ENCODE data around the gene ARID4B.
"Not testable (repeated sequence)": the region's sequence is repeated elsewhere in the genome, so short reads cannot be mapped to it uniquely, and the experiment has no call there.

ARID4B gene

DNA sequence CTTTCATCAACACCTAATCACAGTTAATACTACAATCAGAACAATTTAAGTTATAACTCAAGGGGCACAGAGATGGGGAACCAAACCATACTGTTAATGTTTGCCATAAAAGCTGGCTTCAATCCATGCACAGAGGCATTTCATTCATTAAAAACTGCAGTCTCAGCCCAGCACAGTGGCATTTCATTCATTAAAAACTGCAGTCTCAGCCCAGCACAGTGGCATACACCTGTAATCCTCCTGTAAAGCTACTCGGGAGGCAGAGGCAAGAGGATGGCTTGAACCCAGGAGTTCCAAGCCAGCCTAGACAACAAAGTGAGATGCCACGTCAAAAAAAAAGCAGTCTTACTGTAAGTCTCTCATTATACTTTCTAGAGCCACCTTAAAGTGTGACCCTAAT, 29.2 kb downstream of the ARID4B start:
- no peak for DNase-seq (ENCODE audit: low read depth, low spot score)

DNA sequence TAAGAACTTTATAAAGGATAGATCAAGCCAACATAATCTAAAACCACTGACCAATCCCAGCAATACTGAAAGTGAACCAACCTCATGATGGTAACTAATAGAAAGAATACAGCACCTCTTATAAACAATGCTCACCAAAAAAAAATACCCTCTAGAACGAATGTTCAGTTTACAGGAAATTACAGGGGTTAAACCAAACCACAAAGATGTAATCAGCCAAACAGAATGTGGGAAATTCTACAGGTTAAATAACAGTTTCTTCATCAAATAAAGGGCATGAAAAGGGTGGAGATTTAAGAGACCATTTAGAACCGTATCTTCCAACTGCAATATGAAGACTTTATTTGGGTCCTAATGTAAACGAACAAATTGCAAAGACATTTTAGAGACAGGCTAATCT, 30.4 kb downstream of the ARID4B start:
- DNase-seq (ENCODE audit: low read depth, low spot score) = no peak

DNA sequence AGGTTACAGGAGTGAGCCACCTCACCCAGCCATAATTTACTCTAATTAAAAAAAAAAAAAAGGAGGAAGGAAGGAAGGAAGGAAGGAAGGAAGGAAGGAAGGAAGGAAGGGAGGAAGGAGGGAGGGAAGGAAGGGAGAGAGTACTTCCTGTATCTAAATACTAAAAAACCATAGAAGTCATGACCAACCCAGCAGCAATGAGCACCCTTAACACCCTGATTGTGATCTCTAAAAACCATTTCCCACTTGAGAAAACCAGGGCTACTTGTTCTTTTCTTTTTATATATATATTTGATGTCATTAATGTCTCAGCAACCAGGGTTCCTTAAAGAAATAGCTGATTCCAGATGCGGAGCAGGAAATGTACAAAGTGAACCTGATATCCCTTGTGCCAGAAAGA, 31.2 kb downstream of the ARID4B start:
- no peak for DNase-seq (ENCODE audit: low read depth, low spot score)

- peak; percentile 67 for DNase-seq (ENCODE audit: low read depth, low spot score)
These were observed 32.1 kb downstream of the ARID4B start for GRCh38 chr1:235295902-235296350.

- no peak for DNase-seq (ENCODE audit: low read depth, low spot score)
These were observed 34.5 kb downstream of the ARID4B start for GRCh38 chr1:235293322-235293942.

- no peak for DNase-seq (ENCODE audit: low read depth, low spot score)
These were observed 35.2 kb downstream of the ARID4B start for GRCh38 chr1:235292790-235293189.

DNA sequence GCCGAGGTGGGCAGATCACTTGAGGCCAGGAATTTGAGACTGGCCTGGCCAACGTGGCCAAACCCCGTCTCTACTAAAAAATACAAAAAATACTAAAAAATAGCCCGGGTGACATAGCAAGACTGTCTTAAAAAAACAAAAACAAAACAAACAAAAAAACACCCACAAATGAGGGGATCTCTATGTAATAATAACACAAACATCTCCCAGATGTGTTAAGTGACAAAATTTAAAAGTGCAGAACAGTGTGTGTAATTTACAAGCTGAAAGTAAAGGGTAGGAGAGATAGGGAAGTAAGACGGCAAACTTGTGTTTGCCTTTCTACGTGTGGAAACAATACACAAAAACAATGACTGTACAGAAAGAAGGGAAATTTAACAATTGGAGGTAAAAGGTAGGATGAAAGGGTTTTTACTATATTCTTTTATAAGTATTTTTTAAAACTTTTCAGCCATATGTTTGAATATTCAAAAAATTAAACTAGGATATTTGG, 36.3 kb downstream of the ARID4B start:
- DNase-seq (ENCODE audit: low read depth, low spot score) = no peak

- DNase-seq (ENCODE audit: low read depth, low spot score) = no peak
These were observed 37.1 kb downstream of the ARID4B start for GRCh38 chr1:235290740-235291502.

GRCh38 chr1:235289859-235290739, 37.9 kb downstream of the ARID4B start:
- DNase-seq (ENCODE audit: low read depth, low spot score) = no peak

GRCh38 chr1:235287208-235287882, 40.6 kb downstream of the ARID4B start:
- no peak for DNase-seq (ENCODE audit: low read depth, low spot score)

DNA sequence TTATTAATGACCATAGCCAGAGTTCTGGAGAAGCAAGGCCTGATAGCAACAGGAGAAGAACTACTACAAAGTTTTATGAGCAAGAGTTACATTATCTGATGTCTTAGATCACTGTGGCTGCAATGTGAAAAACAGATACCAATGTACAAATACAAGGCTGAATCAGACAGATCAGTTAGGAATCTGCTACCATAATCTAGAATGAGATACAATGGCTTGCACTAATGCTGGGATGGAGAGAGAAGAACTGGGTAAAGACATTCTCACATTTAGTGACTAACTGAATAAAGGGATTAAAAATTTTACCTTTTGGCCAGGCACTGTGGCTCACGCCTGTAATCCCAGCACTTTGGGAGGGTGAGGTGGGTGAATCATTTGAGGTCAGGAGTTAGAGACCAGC, 41.3 kb downstream of the ARID4B start:
- no peak for DNase-seq (ENCODE audit: low read depth, low spot score)

DNA sequence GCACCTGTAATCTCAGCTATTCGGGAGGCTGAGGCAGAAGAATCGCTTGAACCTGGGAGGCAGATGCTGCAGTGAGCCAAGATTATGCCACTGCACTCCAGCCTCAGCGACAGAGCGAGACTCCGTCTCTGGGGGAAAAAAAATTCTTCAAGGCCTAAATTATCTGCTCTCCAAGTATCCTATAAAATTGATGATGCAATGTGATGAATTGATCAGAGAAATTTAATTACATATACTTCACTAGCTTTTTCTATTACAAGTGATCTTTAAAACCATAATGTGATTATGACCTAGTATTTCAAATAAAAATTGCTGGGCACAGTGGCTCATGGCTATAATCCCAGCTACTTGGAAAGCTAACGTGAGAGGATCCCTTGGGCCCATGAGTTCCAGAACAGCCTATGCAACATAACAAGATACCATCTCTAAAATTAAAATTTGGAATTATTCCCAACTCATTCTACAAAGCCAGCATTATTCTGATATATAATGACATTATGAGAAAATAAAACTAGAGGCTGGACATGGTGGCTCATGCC, 43.7 kb downstream of the ARID4B start:
- no peak for DNase-seq (ENCODE audit: low read depth, low spot score)

- not testable (repeated sequence) for DNase-seq (ENCODE audit: low read depth, low spot score)
These were observed 44.3 kb downstream of the ARID4B start for GRCh38 chr1:235283636-235284035.

DNA sequence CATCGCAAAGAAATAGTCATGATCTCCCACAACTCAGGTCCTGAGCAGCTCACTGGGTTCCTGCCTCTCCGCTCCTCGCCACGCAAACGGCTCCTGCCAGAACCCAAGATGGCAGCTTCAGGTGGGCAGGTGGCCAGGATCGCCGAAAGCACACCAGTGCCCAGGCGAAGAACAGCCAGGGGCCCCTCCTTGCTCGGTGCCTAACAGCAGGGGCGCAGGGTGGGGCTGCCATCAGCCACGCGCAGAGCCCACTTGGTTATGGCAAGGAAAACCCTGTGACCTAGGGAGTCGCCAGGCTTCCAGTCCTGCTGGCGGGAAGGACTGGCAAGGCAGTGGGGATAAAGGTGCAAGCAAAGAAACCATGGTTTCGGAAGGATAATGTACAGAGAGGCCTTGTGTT, 47.5 kb downstream of the ARID4B start:
- no peak for DNase-seq (ENCODE audit: low read depth, low spot score)

DNA sequence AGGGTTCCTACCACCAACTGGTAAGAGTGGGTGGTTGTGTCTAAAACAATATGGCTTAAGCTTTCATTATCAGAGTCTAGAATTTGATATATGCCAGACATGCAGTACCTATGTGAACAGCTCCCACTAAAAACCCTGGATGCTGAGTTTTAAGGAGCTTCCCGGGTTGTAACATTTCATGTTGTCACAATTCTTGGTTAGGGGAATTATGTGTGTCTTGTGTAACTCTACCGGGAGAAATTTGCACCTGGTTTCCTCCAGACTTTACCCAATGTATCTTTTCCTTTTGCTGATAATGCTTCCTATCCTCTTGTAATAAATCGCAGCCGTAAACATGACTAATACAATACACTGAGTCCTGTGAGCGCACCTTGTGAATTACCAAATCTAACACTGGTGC, 48.3 kb downstream of the ARID4B start:
- no peak for DNase-seq (ENCODE audit: low read depth, low spot score)

- DNase-seq (ENCODE audit: low read depth, low spot score) = no peak
These were observed 49.1 kb downstream of the ARID4B start for GRCh38 chr1:235278915-235279292.

DNA sequence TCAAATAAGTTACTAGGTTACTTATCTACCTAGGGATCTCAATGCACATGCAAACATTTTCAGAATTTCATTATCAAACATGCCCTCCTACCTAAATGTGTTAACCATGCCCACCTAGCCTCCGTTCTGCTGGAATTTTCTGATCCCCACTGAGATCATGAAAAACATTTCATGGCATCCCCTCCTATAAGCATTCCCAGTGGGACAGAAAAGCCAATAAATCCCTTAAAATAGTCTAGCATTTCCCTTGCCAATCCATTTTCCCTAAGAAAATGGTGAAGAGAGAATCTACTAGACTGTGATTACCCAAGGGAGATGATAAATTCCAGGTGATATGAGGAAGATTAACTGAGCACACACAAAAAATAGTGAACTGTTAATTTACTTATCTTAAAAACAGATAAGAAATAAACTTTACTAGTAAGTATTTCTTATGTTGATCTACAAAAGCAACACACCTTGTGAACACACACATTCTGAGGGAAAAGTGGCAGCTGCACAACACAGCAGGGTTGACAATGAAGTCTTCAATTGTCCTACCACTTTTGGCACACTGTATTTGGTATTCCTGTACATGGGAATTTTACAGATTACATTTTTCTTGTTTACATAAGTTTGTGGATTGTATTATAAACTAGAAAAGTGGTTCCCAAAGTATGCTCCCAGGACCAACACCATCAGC, 49.6 kb downstream of the ARID4B start:
- DNase-seq (ENCODE audit: low read depth, low spot score) = no peak

DNA sequence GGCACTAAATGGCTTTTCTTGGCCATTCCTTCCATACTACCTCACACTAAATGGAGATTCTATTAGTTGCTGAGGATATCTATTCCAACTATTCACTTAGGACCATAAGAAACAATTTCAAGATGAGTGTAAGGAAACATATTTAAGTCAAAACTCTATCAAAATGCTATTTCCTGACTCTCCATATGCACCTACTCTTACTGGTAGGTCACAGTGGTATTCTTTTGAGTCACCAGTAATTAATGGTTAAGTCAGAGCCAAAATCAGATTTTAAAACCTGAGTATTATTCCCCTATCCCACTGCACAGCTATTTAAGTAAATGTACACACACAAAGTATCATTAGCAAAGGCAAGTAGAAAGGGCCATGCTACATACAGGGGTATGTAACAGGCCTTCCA, 50.3 kb downstream of the ARID4B start:
- DNase-seq (ENCODE audit: low read depth, low spot score) = no peak

- no peak for DNase-seq (ENCODE audit: low read depth, low spot score)
These were observed 52.1 kb downstream of the ARID4B start for GRCh38 chr1:235275836-235276235.

DNA sequence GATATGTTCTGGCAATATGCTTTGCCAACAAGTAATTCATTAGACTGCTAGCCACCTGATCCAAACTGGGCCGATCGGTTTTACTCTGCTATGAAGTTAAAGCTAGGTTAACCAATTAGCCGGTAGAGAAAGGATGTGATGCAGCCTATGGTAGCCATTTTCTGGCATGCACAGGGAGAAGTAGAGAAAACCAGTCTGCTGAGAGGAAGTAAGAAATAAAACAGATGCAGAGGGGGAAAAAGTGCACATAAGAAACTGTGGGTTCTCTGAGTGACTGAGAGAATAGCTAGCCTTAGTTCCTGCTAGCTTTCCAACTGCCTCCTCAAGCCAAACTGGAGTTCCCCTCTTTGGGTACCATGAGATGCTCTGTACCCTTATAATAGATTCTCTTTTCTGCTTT, 52.8 kb downstream of the ARID4B start:
- no peak for DNase-seq (ENCODE audit: low read depth, low spot score)

- DNase-seq (ENCODE audit: low read depth, low spot score) = no peak
These were observed 55.1 kb downstream of the ARID4B start for GRCh38 chr1:235272851-235273250.
